Activated CD4-positive, alpha-beta T cell treated with anti-CD3 and anti-CD28 coated beads for 48 hours (primary cell): Measurements from ENCODE around the gene IGF2.

ENCODE experiments used
- DNase-seq: peaks from one replicate; pipeline ENCODE4 v3.0.0-alpha.2; 2020

Gene IGF2

DNA sequence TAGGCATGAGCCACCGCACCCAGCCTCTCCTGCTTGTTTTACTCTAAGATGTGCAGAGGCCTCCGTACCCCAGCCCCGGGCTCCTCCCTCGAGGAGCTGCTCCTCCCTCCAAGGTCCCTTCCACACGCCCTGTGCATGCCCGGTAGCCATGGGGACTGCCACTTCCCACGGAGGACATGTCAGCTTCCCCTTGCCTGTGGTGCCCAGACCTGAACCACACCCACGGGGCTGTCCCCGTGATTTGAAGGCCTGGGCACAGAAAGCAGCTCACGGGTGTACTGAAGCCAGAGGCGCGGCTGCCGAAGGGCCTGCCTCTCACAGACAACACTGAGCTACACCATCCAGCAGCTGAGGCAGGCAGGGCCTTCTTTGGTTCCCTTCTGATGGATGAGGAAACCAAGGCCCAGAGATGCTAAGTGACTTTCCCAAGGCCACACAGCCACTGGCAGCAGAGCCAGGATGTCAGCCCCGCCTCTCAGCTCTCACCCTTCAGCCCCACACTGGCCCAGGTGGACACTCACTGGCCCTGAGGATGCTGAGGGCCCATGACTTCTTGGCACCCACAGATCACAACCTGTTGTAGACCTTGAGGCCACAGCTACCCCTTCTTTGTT lies 14.5 kb upstream of the IGF2 start:
- no peak for DNase-seq

DNA sequence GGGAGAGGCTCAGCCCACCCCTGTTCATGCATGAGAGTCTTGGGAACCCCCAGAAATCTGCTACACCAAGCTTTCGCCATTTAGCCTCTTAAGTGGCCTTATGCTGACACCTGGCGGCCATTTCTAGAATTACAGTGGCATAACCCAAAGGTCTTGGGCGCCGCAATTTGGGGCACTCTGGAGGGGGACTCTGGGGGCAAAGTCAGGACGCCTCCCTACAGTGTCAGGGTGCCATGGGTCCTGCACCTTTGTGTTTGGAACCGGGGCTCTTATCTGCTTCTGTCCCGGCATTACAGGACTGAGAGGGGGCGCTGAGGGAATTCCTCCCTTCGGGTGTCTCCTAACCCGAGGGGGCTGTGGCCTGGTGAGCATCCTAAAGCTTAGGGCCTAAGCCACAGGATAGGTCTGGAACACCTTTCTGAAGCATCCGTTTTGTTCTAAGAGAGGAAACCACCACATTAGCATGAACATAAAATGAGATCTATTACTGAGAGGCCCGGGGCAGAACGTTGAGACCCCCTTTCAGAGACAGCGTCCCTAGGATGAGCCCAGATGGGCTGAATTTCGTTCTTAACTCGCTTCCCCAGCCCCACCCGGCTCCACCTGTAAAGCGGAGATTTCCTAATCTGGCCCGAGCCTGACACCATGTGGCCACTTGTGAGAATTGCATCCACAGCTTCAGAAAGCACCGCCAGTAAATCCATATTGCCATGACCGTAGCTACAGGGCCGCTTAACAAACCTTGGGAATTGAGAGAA lies 12.5 kb upstream of the IGF2 start:
- peak; percentile 87 for DNase-seq

DNA sequence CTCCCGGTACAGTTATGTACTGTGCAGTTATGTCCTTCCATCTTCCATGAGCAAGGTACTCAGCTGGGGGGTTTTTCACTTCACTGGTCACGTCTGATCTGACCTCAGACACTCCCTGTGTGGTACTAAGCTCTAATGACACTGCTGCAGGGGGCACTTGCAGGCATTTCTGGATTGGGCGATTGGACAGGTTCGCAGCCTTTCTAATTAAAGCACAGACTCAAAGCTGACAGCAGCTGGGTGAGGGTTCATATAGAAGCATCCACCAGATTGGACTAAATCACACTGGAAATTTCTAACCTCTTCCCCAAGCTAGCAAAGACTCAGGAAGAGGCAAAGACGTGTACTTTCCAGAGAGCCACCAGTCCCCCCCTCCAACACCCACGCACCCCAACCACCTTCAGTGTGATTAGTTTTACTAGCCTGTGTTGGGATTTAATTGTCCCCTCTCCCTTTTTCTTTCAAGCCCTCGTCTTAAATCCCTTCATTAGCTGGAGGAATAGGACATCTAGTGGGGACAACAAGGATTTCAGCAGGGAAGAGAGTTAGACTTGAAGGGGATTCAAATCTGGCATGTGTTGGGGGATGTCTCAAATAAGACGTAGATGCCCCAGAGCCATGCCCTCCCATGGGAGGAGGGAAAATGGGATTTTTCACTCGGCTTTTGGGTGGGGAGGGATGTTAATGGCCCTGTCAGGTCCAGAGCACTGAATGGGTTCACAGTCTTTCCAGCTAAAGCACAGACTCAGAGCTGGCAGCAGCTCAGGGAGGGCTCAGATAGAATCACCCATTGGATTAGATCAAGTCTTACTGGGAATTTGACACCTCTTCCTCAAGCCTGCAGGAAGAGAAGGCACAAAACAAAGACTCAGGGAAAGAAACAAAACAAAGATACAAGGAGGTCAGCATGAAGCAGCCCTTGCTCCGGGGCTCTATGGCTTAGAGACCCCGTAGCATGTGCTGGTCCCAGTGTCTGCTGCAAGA lies 11.0 kb upstream of the IGF2 start:
- DNase-seq: no peak

DNA sequence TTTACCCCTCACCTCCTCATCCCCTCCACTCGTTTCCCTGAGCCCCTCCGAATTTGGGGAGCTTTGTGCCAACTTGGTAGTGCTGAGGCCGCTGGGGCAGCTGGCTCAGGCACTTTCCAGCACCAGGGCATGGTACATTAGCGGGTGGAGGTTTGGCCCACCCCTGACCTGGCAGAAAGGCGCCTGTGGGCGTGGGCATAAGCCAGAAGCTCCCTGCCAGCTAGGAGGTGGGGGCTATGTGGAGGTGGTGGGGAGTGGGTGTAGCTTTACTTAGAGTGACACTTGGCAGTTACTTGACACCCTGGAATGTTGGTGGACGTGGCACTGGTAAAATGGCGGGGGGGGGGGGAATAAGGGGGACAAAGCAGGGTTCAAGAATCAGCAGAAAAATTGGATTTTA lies 10.3 kb upstream of the IGF2 start:
- no peak for DNase-seq

DNA sequence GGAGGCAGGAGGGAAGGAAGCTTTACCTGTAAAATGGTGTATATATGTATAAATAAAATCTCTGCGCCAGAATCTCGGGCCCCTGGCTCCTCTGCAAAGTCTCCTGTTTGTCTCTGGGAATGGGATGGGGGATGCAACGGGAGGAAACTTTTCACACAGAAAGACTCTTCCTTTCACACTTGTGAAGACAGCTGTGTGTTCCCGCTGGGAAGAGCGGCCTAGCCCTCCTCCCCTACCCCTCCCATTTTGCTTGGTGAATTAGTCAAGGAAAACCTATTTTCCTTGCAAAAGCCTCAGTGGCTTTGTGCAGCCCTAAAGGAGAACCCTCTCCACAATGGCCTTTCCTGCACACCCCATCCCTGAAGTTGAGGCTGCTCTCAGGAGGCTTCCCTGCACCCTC lies 9.4 kb upstream of the IGF2 start:
- DNase-seq: no peak

DNA sequence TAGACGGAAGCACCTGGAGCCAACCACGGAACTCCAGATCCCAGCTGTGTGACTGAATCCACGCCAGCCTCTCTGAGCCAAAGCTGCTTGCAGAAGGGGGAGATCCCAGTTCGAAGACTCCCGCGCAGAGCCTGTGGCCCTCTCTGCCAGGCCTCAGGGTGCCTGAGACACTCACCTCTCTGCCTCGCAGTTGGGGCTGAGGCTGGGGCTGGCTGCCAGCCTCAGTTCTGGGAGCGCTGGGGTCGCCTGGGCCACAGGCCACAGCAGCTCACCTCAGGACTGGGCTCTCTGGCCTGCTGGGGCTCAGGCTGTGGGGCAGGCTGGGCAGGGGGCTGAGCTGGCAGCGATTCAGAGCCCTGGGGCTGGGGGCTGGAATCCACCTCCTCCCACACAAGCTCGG lies 8.2 kb upstream of the IGF2 start:
- DNase-seq: no peak

DNA sequence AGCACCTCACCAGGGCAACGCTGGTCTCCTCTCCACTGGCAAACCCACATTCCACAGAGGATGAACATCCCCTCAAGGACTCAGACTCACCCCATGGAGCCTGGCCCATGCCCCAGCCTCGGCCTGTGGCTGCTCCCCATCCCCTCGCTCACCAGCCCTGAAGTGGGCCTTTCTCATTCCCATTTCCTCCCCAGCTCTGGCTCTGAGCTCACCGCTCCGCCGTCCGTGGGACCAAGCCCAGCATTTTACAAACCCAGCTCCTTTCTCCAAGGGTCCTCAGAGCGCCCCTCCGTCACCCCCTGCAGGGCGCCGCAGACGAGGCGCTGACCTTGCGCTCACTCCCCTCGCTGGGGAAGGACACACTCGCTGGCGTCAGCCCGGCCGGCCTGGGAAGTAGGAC lies 6.9 kb upstream of the IGF2 start:
- DNase-seq: no peak

DNA sequence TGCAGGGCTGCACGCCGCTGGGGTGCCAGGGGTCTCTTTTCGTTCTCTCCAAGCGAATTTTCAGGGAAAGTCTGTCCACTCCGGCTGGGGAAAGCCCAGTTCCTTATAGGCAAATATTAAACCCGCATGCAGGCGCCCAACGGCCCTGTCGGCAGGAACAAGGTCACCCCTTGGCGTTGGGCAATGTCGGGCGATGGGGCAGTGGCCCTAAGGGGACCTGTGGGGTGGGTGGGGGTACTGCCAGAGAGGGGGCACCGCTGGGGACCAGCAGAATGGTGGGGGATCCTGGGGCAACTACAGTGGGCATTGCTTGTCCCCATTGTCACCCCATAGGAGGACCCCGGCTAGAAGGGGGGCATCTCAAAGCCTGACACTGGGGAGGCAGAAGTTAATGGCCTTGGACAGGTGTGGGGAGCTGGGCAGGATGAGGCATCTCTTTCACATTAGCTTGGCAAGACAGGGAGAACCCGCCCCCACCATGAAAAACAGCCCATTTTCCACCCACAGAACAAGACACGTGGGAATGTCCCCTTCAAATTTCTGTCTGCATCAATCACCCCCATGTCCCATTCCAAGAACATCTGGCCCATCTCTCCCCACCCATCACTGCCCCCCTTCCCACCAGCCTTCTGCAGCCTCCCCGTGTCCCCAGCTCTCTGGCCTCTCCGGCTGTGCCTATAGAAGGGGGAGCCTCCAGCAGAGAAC lies 5.5 kb upstream of the IGF2 start:
- DNase-seq: no peak

DNA sequence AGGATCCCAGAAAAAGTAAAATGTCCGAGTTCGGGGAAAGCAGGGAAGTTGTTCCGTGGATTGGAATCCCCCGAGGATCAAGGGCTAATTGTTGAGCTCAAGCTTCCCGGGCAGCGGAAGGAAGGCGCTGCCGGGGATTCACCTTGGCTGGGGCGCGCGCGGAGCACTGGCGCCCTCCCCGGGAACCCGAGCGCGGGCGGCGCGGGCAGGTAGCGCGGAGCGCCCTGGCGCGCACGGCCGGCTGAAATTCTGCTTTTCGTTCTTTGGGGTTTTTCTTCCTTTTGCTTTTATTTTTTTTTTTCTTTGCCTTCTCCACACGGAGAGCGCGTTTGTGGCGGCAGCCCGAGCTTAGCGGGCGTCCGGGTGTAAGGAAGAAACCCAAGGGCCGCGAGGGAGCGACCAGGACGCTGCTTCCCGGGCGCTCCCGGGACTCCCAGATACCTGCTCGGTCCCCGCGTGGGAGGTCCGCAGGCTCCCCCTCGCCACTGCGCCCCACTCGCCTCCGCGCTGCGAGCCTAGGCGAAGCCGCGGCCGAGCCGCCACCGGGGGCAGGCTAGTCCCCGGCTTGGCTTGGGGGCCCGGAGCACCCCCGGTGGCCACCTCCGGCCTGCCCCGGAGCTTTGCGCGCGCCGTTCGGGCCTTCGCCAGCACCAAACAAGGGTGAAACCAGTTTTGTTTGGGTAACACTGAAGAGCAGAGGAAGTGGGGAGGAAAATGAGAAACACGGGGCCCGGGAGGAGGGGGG lies 4.8 kb upstream of the IGF2 start:
- no peak for DNase-seq

DNA sequence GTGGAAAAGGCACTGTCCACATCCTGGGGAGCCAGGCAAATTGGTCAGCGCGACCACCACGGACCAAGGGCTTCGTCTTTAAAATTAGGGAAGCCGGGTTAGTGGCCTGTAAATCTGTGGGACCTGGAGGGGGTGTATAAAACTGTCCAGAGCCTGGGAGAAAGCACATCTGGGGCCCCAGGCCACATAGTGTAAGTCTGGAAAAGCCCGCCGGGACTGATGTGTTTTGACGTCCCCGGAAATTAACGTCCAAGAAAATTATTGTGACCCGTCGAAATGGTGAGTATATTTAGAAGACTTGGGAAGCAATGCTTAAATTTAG lies 4.2 kb upstream of the IGF2 start:
- no peak for DNase-seq

DNA sequence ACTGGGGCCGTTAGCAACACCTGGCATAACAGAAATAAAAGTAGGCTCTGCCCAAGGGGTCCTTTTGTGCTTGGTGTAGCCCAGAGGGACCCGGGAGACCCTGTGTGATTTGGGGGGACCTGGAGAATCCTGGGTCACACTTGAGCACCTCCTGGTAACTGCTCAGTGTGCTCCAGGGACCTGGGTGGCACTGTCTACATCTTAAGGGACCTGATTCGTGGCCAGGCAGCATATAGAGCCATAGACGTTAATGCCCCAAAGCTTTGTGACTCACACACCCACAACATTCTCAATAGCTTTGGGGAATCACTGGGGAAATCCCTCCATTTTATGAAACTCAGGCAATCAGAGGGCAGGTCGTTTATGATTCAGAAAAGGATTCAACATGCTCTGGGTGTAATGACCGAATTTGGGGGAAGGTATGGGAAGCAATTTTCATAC lies 3.6 kb upstream of the IGF2 start:
- DNase-seq: peak; percentile 61

DNA sequence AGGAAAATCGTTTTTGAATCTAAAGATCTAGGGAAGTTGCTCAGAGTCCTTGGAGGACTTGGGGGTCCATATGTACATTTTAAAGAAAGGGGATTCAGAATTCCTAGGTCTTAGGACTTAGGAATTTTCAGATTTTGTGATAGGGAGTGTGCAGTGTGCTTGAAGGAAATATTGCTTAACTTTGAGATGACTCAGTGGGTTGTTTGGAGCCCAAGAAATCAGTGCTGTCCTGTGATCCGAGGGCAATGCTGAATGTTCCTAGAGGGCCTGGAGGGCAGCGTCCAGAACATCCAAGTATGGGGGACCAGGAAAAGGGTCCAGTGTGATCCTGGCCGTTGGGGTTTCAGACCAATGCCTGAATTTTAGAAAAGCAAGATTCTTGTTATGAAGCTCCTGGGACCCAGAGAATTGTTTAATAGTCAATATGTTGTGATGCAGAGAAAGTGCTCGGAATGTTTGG lies 3.1 kb upstream of the IGF2 start:
- DNase-seq: no peak

DNA sequence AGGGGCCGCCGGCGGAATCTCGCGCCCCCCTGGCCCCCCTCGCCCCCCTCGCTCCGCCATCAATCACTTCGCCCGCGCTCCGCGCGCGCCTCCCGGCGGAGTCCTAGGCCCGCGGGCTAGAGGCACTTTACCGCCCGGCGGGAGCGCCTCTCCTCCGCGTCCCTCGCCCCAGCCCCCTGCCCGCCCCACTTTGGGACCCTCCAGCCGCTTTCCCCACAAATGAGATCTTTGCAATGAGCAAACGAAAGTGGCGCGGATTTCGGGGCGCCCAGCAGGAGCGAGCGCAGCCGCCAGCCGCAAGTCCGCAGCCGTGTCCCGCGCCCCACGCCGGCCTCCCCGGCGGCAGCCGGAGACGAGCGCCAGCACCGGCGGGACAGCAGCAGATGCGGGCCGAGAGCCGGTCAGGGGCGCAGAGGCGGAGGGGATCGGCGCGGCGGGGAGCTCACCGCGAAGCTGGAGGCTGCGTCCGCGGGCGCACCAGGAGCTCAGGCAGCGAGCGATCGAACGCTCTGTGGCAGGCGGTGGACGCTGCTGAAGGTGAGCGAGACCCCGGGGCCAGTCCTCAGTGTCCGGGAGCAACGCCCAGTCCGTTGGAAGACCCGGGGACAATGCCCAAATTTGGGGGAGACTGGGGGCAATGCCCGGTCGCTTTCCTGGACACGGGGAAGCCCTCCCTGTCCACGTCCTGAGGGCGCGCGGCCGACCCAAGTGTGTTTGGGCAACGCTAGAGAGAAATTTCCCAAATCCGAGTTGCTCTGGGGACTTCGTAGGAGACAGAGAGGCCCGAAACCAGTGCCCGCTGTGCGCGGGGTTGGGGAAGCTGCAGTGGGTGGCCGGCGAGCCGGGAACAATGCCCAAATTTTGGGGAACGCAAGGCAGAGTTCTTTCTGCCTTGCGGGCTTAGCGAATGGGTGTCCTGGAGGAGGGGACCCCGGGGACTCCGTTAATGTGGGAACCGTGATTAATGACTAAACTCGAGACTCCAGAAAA lies 1.5 kb upstream of the IGF2 start:
- no peak for DNase-seq

DNA sequence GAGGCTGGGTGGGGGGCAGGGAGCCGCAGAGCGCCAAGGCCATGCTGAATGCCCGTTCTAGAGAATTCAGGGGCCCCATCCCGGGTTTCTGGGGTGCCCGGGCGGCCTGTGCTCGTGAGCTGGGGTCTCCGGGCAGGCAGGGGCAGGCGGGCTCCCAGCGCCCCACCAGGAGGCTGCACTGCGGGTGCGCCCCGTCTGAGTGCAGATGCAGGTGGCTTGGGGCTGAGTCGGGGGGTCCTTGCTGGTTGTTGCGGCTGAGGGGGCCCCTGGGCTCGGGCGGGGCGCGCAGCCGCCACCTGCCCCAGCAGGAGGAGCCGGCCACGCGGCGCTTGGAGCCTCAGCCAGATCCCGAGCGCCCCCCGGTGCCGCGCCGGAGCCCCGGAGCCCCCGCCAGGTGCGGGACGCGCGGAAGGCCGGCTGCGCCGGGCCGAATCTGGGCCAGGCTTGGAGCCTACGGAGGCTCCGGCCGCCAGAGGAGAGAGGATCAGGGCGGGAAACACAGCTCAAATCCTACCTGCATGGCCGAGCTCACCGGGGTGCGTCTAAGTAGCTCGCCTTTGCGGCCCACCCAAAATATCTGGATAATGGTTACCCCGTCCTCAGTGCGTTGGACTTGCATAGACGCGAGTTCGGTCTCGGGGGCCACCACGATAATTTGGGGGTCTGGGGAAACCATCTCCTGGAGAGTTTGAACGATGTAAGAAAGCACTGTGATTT lies 590 bp upstream of the IGF2 start:
- no peak for DNase-seq

DNA sequence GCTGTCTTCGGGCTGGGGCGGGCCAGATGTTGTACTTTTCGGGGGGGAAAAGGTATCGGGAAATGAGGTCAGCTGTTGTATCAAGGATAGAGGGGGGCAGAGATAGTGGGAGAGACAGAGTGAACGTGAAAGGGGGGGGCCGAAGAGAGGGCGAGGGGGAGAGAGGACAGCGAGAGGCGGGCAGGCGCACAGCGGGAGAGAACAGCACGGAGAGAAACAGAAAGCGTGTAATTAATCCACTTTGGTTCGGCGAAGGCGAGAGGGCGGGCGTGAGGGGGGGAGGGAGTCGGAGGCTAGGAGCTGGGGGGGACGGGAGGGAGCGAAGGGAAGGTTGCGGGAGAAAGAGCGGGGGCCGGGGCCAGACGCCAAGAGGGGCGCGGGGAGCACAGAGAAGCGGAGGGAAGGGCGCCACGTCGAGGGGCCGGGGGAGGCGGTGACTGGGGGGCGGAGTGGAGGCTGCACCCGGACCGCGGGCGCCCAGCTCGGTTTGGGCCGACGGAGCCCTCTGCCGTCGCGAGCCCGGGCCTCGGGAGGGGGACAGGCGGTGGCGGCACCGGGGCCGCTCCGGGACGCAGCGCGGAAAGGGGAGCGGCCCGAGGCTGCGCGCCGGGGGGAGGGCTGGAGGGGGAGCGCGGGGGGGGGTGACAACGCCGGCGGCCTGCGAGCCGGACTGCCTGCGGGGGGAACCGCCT lies 612 bp downstream of the IGF2 start:
- no peak for DNase-seq

DNA sequence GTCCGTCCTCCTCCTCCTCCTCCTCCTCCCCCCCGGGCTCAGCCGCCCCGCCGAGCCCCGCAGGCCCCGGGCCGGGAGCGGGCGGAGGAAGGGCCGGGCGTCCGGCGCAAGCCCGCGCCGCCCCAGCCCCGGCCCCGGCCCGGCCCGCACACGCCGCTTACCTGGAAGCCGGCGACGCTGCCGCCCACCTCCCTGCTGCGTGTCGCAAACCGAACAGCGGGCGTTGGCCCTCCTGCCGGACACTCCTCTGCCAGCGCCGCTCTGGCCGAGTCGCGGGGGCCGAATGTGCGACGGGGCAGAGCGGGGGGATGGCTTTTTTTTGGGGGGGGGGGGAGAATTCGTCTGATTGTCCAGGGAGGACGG lies 1.1 kb downstream of the IGF2 start:
- no peak for DNase-seq

DNA sequence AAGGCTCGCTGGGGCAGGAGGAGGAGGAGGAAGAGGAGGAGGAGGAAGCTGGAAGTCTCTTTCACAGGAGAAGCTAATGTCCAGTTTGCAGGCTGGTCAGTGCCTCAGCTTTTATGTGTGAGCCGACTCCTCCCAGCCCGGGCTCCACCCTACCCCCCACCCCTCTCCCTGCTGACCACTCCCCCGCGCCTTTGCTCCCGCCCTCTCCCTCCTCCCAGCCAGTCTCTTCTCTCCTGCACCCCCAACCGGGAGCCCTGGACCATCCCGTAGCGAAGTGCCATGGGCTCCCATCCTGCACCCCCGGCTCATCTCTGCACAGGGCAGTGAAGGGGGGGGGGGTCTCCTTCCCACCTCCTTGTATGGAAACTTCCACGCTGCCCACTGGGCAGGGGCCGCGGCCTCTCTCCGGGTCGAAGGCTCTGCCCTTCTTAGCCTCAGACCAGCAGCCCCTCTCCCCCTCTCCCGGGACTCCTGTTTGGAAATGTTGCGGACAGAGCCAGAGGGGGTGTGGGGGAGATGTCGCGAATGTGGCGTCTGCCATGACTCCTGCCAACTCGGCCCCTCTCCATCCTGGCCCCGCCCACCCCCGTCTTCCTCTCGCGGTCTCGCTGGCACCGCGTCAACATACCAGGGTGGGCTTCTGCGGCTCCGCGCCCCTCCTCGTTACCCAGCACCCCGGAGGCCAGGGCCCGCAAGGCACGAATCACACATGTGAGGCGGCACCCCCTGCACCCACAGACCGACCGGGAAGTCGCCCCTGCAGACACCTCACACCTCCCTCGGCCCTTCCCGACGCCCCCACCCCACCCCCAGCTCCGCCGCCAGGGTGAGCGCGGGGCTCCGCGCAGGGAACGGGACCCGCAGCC lies 1.8 kb downstream of the IGF2 start:
- DNase-seq: no peak

DNA sequence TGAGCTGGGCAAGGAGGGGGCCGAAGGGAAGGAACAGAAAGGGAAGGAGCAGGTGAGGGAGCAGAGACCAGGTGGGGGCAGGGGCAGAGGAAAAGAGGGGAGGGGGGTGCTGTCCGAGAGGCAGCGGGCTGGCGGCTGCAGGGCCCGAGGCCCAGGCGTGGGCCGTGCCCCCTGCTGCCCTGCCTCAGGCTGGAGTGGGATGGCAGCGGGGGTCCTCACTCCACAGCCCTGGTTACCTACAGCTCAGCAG lies 2.3 kb downstream of the IGF2 start:
- DNase-seq: no peak
